ENCODE measurements around the gene TTC28. TPM values are rescaled to one million over a fixed set of nuclear protein-coding genes. Genes with fewer than 3 reads are reported as not detected.

Gene TTC28
- total RNA-seq, 1 experiment from 2014 or later, result 0.12 TPM

GRCh38 chr22:28245579-28246224, 433.9 kb downstream of the TTC28 start:
- no peak overlapping the region for H3K27ac ChIP-seq (ENCODE audit: low read depth, low read length)
- H3K36me3 ChIP-seq (ENCODE audit: control insufficient read depth in 1 of 2, insufficient read depth in 2 of 2, low read length in 2 of 2), result no peaks in the 10 kb centered on the region
- no peak overlapping the region for H3K4me2 ChIP-seq (ENCODE audit: low read length)
- no peak overlapping the region for H3K4me3 ChIP-seq (replicated peaks in 1 of 2; ENCODE audit: low read depth in 1 of 2, low read length in 2 of 2)
- H3K79me2 ChIP-seq (ENCODE audit: insufficient read depth, low read length), result no peaks in the 10 kb centered on the region
- CTCF ChIA-PET, result no interaction called here
- no peaks in the 10 kb centered on the region for H4K20me1 ChIP-seq (ENCODE audit: insufficient read depth)
- BruUV-seq (replicated peaks), result no TSS peak
- H2AFZ ChIP-seq (ENCODE audit: low read depth, low read length, poor library complexity, severe bottlenecking), result no peak overlapping the region
- TF ChIP-seq SIN3A (IDR thresholded peaks at IDR 0.05; ENCODE audit: low read depth) (no peak), FOSL1 (IDR thresholded peaks at IDR 0.05; ENCODE audit: low read depth) (no peak), ZNF274 (IDR thresholded peaks at IDR 0.05; ENCODE audit: low read depth, low read length) (no peak), SRF (IDR thresholded peaks at IDR 0.05; ENCODE audit: low read depth) (no peak), CEBPB (IDR thresholded peaks at IDR 0.05; ENCODE audit: low read depth) (no peak), SP1 (IDR thresholded peaks at IDR 0.05; ENCODE audit: low read depth) (no peak), EZH2phosphoT487 (IDR thresholded peaks at IDR 0.05; ENCODE audit: borderline replicate concordance) (no peak), TCF7L2 (IDR thresholded peaks at IDR 0.05; ENCODE audit: borderline replicate concordance, extremely low read depth, insufficient read depth, insufficient read length) (no peak), REST (IDR thresholded peaks at IDR 0.05; ENCODE audit: low read depth) (no peak), POLR2AphosphoS5 (IDR thresholded peaks at IDR 0.05; ENCODE audit: low read depth, low read length) (no peak)
- H3K9me3 ChIP-seq (ENCODE audit: control insufficient read depth in 1 of 2, insufficient read depth in 1 of 2, low read depth in 1 of 2, low read length in 2 of 2), result no peaks in the 10 kb centered on the region
- H3K4me1 ChIP-seq (ENCODE audit: control insufficient read depth in 1 of 2, insufficient read depth in 2 of 2, low read length in 2 of 2), result no peaks in the 10 kb centered on the region
- POLR2A ChIA-PET, result no interaction called here
- DNase-seq (ENCODE audit: low read depth, low spot score) (no peak), ATAC-seq (no peak)
- RAD21 ChIA-PET (ENCODE audit: low non-redundant PET in 1 of 2, low total read pairs in 2 of 2, uncharacterized antibody in 2 of 2, unreplicated experiment in 2 of 2), result no interaction called here
- H3K9me2 ChIP-seq (ENCODE audit: insufficient read depth), result no peaks in the 10 kb centered on the region
- peaks cover 77% of the 10 kb centered on the region for H3K27me3 ChIP-seq (ENCODE audit: insufficient read depth, low read length)
- intact Hi-C loops (cut with micrococcal nuclease), result no loop called here
- no peak overlapping the region for H3K9ac ChIP-seq (ENCODE audit: low read length)
